ENCODE results near the gene SLC35F1. TPM values are rescaled to one million over a fixed set of nuclear protein-coding genes. Genes with fewer than 3 reads are reported as not detected.

SLC35F1 gene
- total RNA-seq, 1 donor from 2014 or later: 0.30 TPM

DNA sequence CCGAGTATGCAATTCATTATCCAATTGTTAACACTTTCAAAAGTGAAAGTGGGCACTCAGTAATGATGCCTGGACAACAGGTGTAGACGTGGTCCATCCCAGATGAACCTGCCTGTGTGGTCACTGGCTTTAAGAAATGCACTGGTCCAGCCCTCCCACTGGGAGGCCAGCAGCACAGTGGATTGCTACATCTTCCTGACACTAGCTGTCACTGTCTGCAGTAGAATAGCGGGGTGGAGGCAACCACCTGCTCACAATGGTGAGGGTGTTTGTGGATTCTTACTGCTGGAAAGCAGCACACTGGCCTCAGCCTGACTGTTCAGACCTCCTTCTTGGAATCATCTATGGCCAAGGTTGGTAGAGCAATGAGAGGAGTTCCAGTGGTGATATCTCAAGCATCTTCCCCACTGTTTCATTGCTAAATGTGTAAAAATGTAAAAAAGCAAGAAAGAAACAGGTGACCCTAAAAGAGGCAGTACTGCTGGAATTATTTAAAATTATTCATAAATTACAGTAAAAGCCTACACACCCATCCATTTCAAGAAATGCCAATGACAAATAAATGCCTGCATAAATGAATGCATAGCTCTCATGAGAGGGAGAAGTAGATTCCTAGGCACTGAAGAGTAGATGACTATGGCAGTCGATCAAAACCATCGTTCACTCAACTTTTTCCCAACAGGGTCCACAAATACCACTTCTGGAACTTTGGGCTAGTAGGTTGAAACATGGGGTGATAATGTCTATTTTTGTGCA, 413.0 kb downstream of the SLC35F1 start:
- peaks cover 31% of the 10 kb centered on the region for H3K4me1 ChIP-seq
- no peak for DNase-seq
- H3K9me3 ChIP-seq: no peaks in the 10 kb centered on the region
- H3K27ac ChIP-seq: peak overlapping the region; percentile 70
- no peak for TF ChIP-seq CTCF (IDR thresholded peaks at IDR 0.05)
- intact Hi-C loops (cut with DNase I): no loop called here
- H3K4me3 ChIP-seq: no peak overlapping the region
- H3K36me3 ChIP-seq: no peaks in the 10 kb centered on the region
- H3K27me3 ChIP-seq (ENCODE audit: low read depth): no peaks in the 10 kb centered on the region
- no peak for ATAC-seq

- intact Hi-C loops (cut with DNase I): no loop called here
- ATAC-seq (no peak), DNase-seq (no peak)
- Histone ChIP-seq H3K36me3 (no peaks in the 10 kb centered on the region), H3K4me1 (peaks cover 31% of the 10 kb centered on the region), H3K27ac (no peak overlapping the region), H3K4me3 (no peak overlapping the region), H3K27me3 (ENCODE audit: low read depth) (no peaks in the 10 kb centered on the region), H3K9me3 (no peaks in the 10 kb centered on the region)
- TF ChIP-seq CTCF (IDR thresholded peaks at IDR 0.05): no peak
These were observed 413.6 kb downstream of the SLC35F1 start for GRCh38 chr6:118320652-118321051.

DNA sequence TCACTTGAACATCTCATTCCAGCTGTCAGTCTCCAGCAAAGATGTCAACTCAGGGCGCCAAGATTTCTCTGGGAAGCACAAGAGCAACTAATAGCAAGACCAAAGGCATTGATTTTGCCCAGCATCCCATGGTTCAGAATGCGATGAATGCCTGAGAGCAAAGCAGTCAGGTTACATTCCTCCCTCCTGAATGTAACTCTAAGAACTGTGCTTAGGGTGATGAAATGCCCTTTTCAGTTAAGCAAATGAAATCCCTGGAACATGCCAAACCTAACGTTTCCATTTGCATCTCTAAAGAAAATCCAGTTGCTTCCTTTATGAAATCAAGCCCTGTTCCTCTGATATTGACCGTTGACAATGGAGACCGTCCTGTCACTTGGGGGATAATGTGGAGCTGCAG, 417.1 kb downstream of the SLC35F1 start:
- no peaks in the 10 kb centered on the region for H3K36me3 ChIP-seq
- no peak overlapping the region for H3K27ac ChIP-seq
- no peaks in the 10 kb centered on the region for H3K9me3 ChIP-seq
- TF ChIP-seq CTCF (IDR thresholded peaks at IDR 0.05): no peak
- H3K4me3 ChIP-seq: no peak overlapping the region
- H3K27me3 ChIP-seq (ENCODE audit: low read depth): no peaks in the 10 kb centered on the region
- ATAC-seq: peak; percentile 82 to 85
- intact Hi-C loops (cut with DNase I): no loop called here
- DNase-seq: no peak
- peaks cover 13% of the 10 kb centered on the region for H3K4me1 ChIP-seq

GRCh38 chr6:118325220-118325860, 418.3 kb downstream of the SLC35F1 start:
- no peaks in the 10 kb centered on the region for H3K36me3 ChIP-seq
- ATAC-seq (peak in 1 of 2 donors; percentile 26), DNase-seq (no peak)
- TF ChIP-seq CTCF (IDR thresholded peaks at IDR 0.05): no peak
- H3K9me3 ChIP-seq: no peaks in the 10 kb centered on the region
- peaks cover under 1% of the 10 kb centered on the region for H3K4me1 ChIP-seq
- H3K27ac ChIP-seq: no peak overlapping the region
- intact Hi-C loops (cut with DNase I): no loop called here
- no peak overlapping the region for H3K4me3 ChIP-seq
- H3K27me3 ChIP-seq (ENCODE audit: low read depth): no peaks in the 10 kb centered on the region

DNA sequence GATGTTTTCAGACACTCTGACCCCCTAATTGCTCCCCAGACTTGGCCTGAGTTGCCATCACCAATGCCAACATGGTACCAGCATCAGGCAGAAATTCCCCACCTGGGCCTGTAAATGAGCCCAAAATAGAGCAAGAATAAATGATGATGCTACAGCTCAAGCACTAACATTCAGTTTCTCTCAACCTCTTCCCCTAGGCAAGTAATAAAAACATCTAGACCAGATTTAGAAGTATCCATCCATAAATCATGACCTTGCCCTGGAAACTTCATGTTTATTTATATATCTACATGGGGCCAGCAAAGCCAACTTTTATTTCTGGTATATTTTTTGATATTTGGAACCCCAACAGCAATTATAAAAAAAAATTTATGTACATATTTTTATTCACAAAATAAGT, 419.6 kb downstream of the SLC35F1 start:
- Histone ChIP-seq H3K4me3 (no peak overlapping the region), H3K27ac (no peak overlapping the region), H3K9me3 (no peaks in the 10 kb centered on the region), H3K36me3 (no peaks in the 10 kb centered on the region), H3K4me1 (no peaks in the 10 kb centered on the region), H3K27me3 (ENCODE audit: low read depth) (no peaks in the 10 kb centered on the region)
- TF ChIP-seq CTCF (IDR thresholded peaks at IDR 0.05): no peak
- DNase-seq (no peak), ATAC-seq (no peak)
- intact Hi-C loops (cut with DNase I): no loop called here

All from lower lobe of right lung (tissue), 2 donors.